Ishikawa (cell line): ENCODE results near the gene HIF3A.

Experiments used
- CEBPB ChIP-seq: IDR thresholded peaks from 2 replicates; pipeline ENCODE4 v1.6.1; 2012
- CREB1 ChIP-seq: IDR thresholded peaks from 2 replicates; pipeline ENCODE4 v1.6.1; 2012; ENCODE audit warnings: low read depth
- EGR1 ChIP-seq: IDR thresholded peaks from 2 replicates; pipeline ENCODE4 v1.6.1; 2012
- EP300 ChIP-seq: IDR thresholded peaks from 2 replicates; pipeline ENCODE4 v1.6.1; 2012; ENCODE audit warnings: borderline replicate concordance
- FOXM1 ChIP-seq: IDR thresholded peaks from 2 replicates; pipeline ENCODE4 v1.6.1; 2012; ENCODE audit warnings: low read depth, borderline replicate concordance
- MAX ChIP-seq: IDR thresholded peaks from 2 replicates; pipeline ENCODE4 v1.6.1; 2012
- NFIC ChIP-seq: IDR thresholded peaks from 2 replicates; pipeline ENCODE4 v1.6.1; 2012
- RAD21 ChIP-seq: IDR thresholded peaks from 2 replicates; pipeline ENCODE4 v1.6.1; 2012; ENCODE audit warnings: low read depth
- REST ChIP-seq: IDR thresholded peaks from 2 replicates; pipeline ENCODE4 v1.6.1; 2012; ENCODE audit warnings: low read depth, mild to moderate bottlenecking
- TAF1 ChIP-seq: IDR thresholded peaks from 2 replicates; pipeline ENCODE4 v1.6.1; 2012; ENCODE audit warnings: low read depth, mild to moderate bottlenecking
- TCF12 ChIP-seq: IDR thresholded peaks from 2 replicates; pipeline ENCODE4 v1.6.1; 2012; ENCODE audit warnings: low read depth
- TEAD4 ChIP-seq: IDR thresholded peaks from 2 replicates; pipeline ENCODE4 v1.6.1; 2012
- USF1 ChIP-seq: IDR thresholded peaks from 2 replicates; pipeline ENCODE4 v1.6.1; 2012
- YY1 ChIP-seq: IDR thresholded peaks from 2 replicates; pipeline ENCODE4 v1.6.1; 2012; ENCODE audit warnings: low read depth
- ZBTB7A ChIP-seq: IDR thresholded peaks from 2 replicates; pipeline ENCODE4 v1.6.1; 2012; ENCODE audit warnings: low read depth

The HIF3A gene

GRCh38 chr19:46376241-46377153 lies 79.7 kb downstream of the HIF3A start:
- TF ChIP-seq TCF12 (no peak), TEAD4 (no peak), CREB1 (no peak)

- no peak for TF ChIP-seq YY1
- TF ChIP-seq CEBPB = no peak
- no peak for TF ChIP-seq CREB1
Observed at GRCh38 chr19:46378268-46378667, 81.4 kb downstream of the HIF3A start.

GRCh38 chr19:46380690-46381089 lies 83.8 kb downstream of the HIF3A start:
- no peak for TF ChIP-seq YY1
- no peak for TF ChIP-seq CREB1
- no peak for TF ChIP-seq TEAD4
- no peak for TF ChIP-seq ZBTB7A
- TF ChIP-seq FOXM1 = no peak
- TF ChIP-seq MAX = no peak
- TF ChIP-seq USF1 = no peak

GRCh38 chr19:46381346-46381745 lies 84.5 kb downstream of the HIF3A start:
- TF ChIP-seq MAX = no peak
- TF ChIP-seq CEBPB = no peak
- TF ChIP-seq REST = no peak
- TF ChIP-seq TEAD4 = no peak
- no peak for TF ChIP-seq EP300

GRCh38 chr19:46381756-46382345 lies 85.0 kb downstream of the HIF3A start:
- no peak for TF ChIP-seq RAD21
- no peak for TF ChIP-seq NFIC
- TF ChIP-seq YY1 = no peak
- TF ChIP-seq EGR1 = no peak
- no peak for TF ChIP-seq TCF12
- TF ChIP-seq REST = no peak
- no peak for TF ChIP-seq CEBPB
- no peak for TF ChIP-seq FOXM1
- TF ChIP-seq TAF1 = no peak
- TF ChIP-seq ZBTB7A = no peak
- no peak for TF ChIP-seq MAX
- no peak for TF ChIP-seq EP300
- no peak for TF ChIP-seq CREB1
- TF ChIP-seq USF1 = no peak
- TF ChIP-seq TEAD4 = no peak

- TF ChIP-seq TCF12 = no peak
- TF ChIP-seq RAD21 = no peak
- TF ChIP-seq NFIC = no peak
- TF ChIP-seq EP300 = no peak
- no peak for TF ChIP-seq ZBTB7A
- no peak for TF ChIP-seq USF1
- TF ChIP-seq FOXM1 = no peak
- no peak for TF ChIP-seq EGR1
- no peak for TF ChIP-seq MAX
- no peak for TF ChIP-seq TAF1
- no peak for TF ChIP-seq CEBPB
Observed at GRCh38 chr19:46383171-46383815, 86.5 kb downstream of the HIF3A start.
